ENCODE data around the gene GNMT. TPM values are rescaled to one million over a fixed set of nuclear protein-coding genes. Genes with fewer than 3 reads are reported as not detected.

The GNMT gene
- polyA plus RNA-seq, 3 donors = 0.17 to 7.8 (median 0.31) TPM

GRCh38 chr6:42969934-42970333 lies 9.4 kb downstream of the GNMT start:
- H3K27ac Mint-ChIP-seq = peak overlapping the region in 1 of 7 donors; percentile 20

GRCh38 chr6:42970871-42971612 lies 10.5 kb downstream of the GNMT start:
- peaks cover 27 to 63% of the 10 kb centered on the region in 2 donors for H3K36me3 Mint-ChIP-seq
- peaks cover 7 to 10% of the 10 kb centered on the region in 2 donors for H3K4me1 ChIP-seq (ENCODE audit: control insufficient read depth in 1 of 2, insufficient read depth in 2 of 2, low read length in 2 of 2)
- H2AFZ ChIP-seq (ENCODE audit: insufficient read depth, low read depth, low read length, poor library complexity, severe bottlenecking) = no peak overlapping the region
- intact Hi-C loops (cut with micrococcal nuclease) = no loop called here
- no peak overlapping the region for H3K4me3 ChIP-seq (replicated peaks in 1 of 3; ENCODE audit: low read depth in 2 of 3, low read length in 3 of 3)
- peaks cover 14% of the 10 kb centered on the region for H4K20me1 ChIP-seq (ENCODE audit: insufficient read depth, low read length)
- no peak overlapping the region for H3K4me3 Mint-ChIP-seq
- peak in 2 of 3 donors; percentile 4 to 34 for DNase-seq
- no peaks in the 10 kb centered on the region for H3K27me3 Mint-ChIP-seq (ENCODE audit: low read depth in 3 of 3)
- H3K27me3 ChIP-seq (ENCODE audit: control insufficient read depth in 2 of 2, insufficient read depth in 2 of 2, low read length in 2 of 2) = no peaks in the 10 kb centered on the region
- H3K27ac Mint-ChIP-seq = peak overlapping the region in 2 of 7 donors; percentile 18 to 52
- H3K9me3 ChIP-seq (replicated peaks in 1 of 2; ENCODE audit: control insufficient read depth in 1 of 2, insufficient read depth in 1 of 2, low read length in 2 of 2) = no peaks in the 10 kb centered on the region
- no CpG with 5 or more reads among the region's 4 CpGs for WGBS (ENCODE audit: insufficient coverage)
- peak overlapping the region in 1 of 2 donors; percentile 38 for H3K27ac ChIP-seq (ENCODE audit: low read depth in 1 of 2, low read length in 2 of 2)
- H3K4me1 Mint-ChIP-seq = peaks cover 11% of the 10 kb centered on the region
- H3K9ac ChIP-seq (ENCODE audit: insufficient read depth, low read length, poor library complexity, severe bottlenecking) = peak overlapping the region; percentile 20
- no peak for TF ChIP-seq CTCF (IDR thresholded peaks at IDR 0.05)
- peaks cover 28 to 39% of the 10 kb centered on the region in 2 donors for H3K36me3 ChIP-seq (replicated peaks in 1 of 2; ENCODE audit: control insufficient read depth in 1 of 2, insufficient read depth in 2 of 2, low read length in 2 of 2)
- peaks cover 6% of the 10 kb centered on the region for H3K79me2 ChIP-seq (ENCODE audit: insufficient read depth, low read length)
- H3K9me3 Mint-ChIP-seq = peaks cover 0 to 1% (median 0%) of the 10 kb centered on the region in 7 donors
- H3K4me2 ChIP-seq (replicated peaks; ENCODE audit: extremely low read depth, low read length, poor library complexity, severe bottlenecking) = no peak overlapping the region

More at GRCh38 chr6:42969934-42970333, 9.4 kb downstream of the GNMT start:
- intact Hi-C loops (cut with micrococcal nuclease) = no loop called here
- no peak for DNase-seq
- Histone ChIP-seq H3K27ac (ENCODE audit: low read depth in 1 of 2, low read length in 2 of 2) (no peak overlapping the region), H3K36me3 (replicated peaks in 1 of 2; ENCODE audit: control insufficient read depth in 1 of 2, insufficient read depth in 2 of 2, low read length in 2 of 2) (peaks cover 38 to 50% of the 10 kb centered on the region in 2 donors), H4K20me1 (ENCODE audit: insufficient read depth, low read length) (peaks cover 8% of the 10 kb centered on the region), H3K4me3 (replicated peaks in 1 of 3; ENCODE audit: low read depth in 2 of 3, low read length in 3 of 3) (no peak overlapping the region), H3K4me1 (ENCODE audit: control insufficient read depth in 1 of 2, insufficient read depth in 2 of 2, low read length in 2 of 2) (peaks cover 7 to 10% of the 10 kb centered on the region in 2 donors), H3K9me3 (replicated peaks in 1 of 2; ENCODE audit: control insufficient read depth in 1 of 2, insufficient read depth in 1 of 2, low read length in 2 of 2) (no peaks in the 10 kb centered on the region), H3K79me2 (ENCODE audit: insufficient read depth, low read length) (peaks cover under 1% of the 10 kb centered on the region), H3K4me2 (replicated peaks; ENCODE audit: extremely low read depth, low read length, poor library complexity, severe bottlenecking) (no peak overlapping the region), H3K9ac (ENCODE audit: insufficient read depth, low read length, poor library complexity, severe bottlenecking) (no peak overlapping the region), H2AFZ (ENCODE audit: insufficient read depth, low read depth, low read length, poor library complexity, severe bottlenecking) (no peak overlapping the region), H3K27me3 (ENCODE audit: control insufficient read depth in 2 of 2, insufficient read depth in 2 of 2, low read length in 2 of 2) (no peaks in the 10 kb centered on the region)
- Mint-ChIP-seq H3K36me3 (peaks cover 37 to 72% of the 10 kb centered on the region in 2 donors), H3K4me3 (no peak overlapping the region), H3K4me1 (peaks cover 11% of the 10 kb centered on the region), H3K27me3 (ENCODE audit: low read depth in 3 of 3) (peaks cover 0 to 2% (median 0%) of the 10 kb centered on the region in 3 donors), H3K9me3 (peaks cover 0 to 1% (median 0%) of the 10 kb centered on the region in 7 donors)
- no peak for TF ChIP-seq CTCF (IDR thresholded peaks at IDR 0.05)
- WGBS (ENCODE audit: insufficient coverage) = 100% methylated on average over 1 of the region's 4 CpGs
